ENCODE results near the gene BSN.

- TF ChIP-seq CTCF (IDR thresholded peaks at IDR 0.05) = no peak
- TF ChIP-seq ZFX (IDR thresholded peaks at IDR 0.05; ENCODE audit: borderline replicate concordance) = no peak
Measured at GRCh38 chr3:49717959-49718857, 163.9 kb downstream of the BSN start.

Data from 22Rv1 (cell line).